PC-9 (cell line): ENCODE results near the gene FNDC3B.

Experiments used
- CTCF ChIP-seq: fragments of 200-600 bp; sonication (generic); conservative IDR thresholded peaks from 2 replicates; pipeline ENCODE4 v1.6.1; 2017; ENCODE audit warnings: mixed run types, antibody characterized with exemption, mild to moderate bottlenecking, moderate library complexity
- EZH2 ChIP-seq: fragments of 200-600 bp; sonication (generic); IDR thresholded peaks from 2 replicates; pipeline ENCODE4 v1.8.0; 2017; ENCODE audit warnings: antibody characterized with exemption, low read depth

DNA sequence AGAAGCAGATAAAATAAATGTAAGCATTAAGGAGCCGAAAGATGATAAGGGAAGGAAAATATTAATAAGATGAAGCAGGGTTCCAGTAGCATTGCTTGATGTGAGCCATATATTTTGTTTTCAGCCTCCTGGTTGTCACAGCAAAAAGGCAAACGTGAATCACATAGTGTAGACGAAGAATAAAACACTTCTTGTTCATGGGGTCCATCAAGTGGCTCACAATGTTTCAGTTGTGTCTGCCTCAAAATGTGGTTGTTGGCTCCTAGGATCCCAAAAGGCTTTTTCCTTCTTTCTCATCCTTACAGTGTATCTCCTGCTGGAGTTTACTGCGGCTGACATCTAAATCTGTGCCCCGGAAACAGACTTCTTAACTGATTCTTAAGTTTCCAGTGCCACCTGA, 213.8 kb downstream of the FNDC3B start:
- TF ChIP-seq CTCF (no peak), EZH2 (no peak)
